Activated CD8-positive, alpha-beta T cell treated with anti-CD3 and anti-CD28 coated beads, Interleukin-2, amount 10 ng/mL, durations not matched to agents 7 days and 5 days (primary cell): ENCODE results near the gene RSPH9. TPM values are rescaled to one million over a fixed set of nuclear protein-coding genes. Genes with fewer than 3 reads are reported as not detected.
"Not testable (repeated sequence)": the region's sequence is repeated elsewhere in the genome, so short reads cannot be mapped to it uniquely, and the experiment has no call there.

Experiments
- ATAC-seq: fragments of 150-1000 bp; cut with Tn5 transposase; one replicate; pipeline ENCODE4 v1.10.0; 2021; ENCODE audit warnings: moderate library complexity
- CTCF ChIA-PET: fragments of 350-600 bp; sonication (Branson Sonifier 250); formaldehyde crosslinking; loops from one replicate; lab custom pipeline; 2021; ENCODE audit warnings: antibody characterized with exemption; lab: Charles Lee
- POLR2A ChIA-PET: fragments of 350-600 bp; sonication (Branson Sonifier 250); formaldehyde crosslinking; loops from one replicate; lab custom pipeline; 2021; ENCODE audit warnings: antibody characterized with exemption; lab: Charles Lee
- DNase-seq: peaks from one replicate; pipeline ENCODE4 v3.0.0-alpha.2; 2020
- H3K27ac Mint-ChIP-seq: one replicate; pipeline ENCODE4 v1.8.0; 2021; ENCODE audit warnings: mild to moderate bottlenecking, mixed read lengths
- H3K27me3 Mint-ChIP-seq: one replicate; pipeline ENCODE4 v1.8.0; 2021; ENCODE audit warnings: low read depth, mixed read lengths
- H3K36me3 Mint-ChIP-seq: one replicate; pipeline ENCODE4 v1.8.0; 2021; ENCODE audit warnings: low read depth, mixed read lengths
- H3K4me1 Mint-ChIP-seq: one replicate; pipeline ENCODE4 v1.8.0; 2021; ENCODE audit warnings: low read depth, mixed read lengths
- H3K4me3 Mint-ChIP-seq: one replicate; pipeline ENCODE4 v1.8.0; 2021; ENCODE audit warnings: mild to moderate bottlenecking, mixed read lengths
- H3K9me3 Mint-ChIP-seq: one replicate; pipeline ENCODE4 v1.8.0; 2022; ENCODE audit warnings: mixed read lengths; ENCODE audit not compliant: insufficient read depth
- total RNA-seq, 2 experiments: library from RNA; stranded (reverse); gene quantifications; one replicate each; pipeline ENCODE4 v1.2.3, GENCODE V29; 2021

The RSPH9 gene
- total RNA-seq, 2 experiments from 2014 or later: not detected

GRCh38 chr6:43695215-43695966 is 50.6 kb downstream of the RSPH9 start:
- no peak for ATAC-seq
- H3K36me3 Mint-ChIP-seq: no peaks in the 10 kb centered on the region
- DNase-seq: no peak
- H3K4me3 Mint-ChIP-seq: no peak overlapping the region
- H3K9me3 Mint-ChIP-seq: no peaks in the 10 kb centered on the region
- ChIA-PET POLR2A (no interaction called here), CTCF (interaction anchor here (0.7 kb wide), 1 partner anchor 29 kb away, joined by 3 read pairs; no protein-coding TSS in a partner anchor)
- H3K4me1 Mint-ChIP-seq: no peaks in the 10 kb centered on the region
- H3K27ac Mint-ChIP-seq: no peak overlapping the region
- H3K27me3 Mint-ChIP-seq: peaks cover 15% of the 10 kb centered on the region

DNA sequence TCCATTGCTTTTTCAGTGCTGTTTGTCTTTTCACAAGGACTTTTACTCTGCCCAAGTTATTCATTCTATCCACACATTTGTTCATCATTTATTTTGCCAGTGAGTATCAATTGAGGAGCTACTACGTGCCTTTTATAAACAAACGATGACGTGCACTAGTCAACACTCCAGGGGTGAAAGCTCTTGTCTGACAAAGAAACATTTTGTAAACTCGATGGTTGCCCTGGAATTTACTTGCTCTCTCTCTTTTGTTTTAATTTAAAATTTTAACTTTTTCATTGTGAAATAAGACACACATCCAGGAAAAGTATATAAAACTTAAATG is 51.1 kb downstream of the RSPH9 start:
- ATAC-seq (no peak), DNase-seq (no peak)
- Mint-ChIP-seq H3K27ac (no peak overlapping the region), H3K9me3 (no peaks in the 10 kb centered on the region), H3K4me3 (no peak overlapping the region), H3K27me3 (peaks cover 15% of the 10 kb centered on the region), H3K36me3 (no peaks in the 10 kb centered on the region), H3K4me1 (no peaks in the 10 kb centered on the region)
- CTCF ChIA-PET: interaction anchor here (0.7 kb wide), 1 partner anchor 30 kb away, joined by 3 read pairs; no protein-coding TSS in a partner anchor
- POLR2A ChIA-PET: no interaction called here

DNA sequence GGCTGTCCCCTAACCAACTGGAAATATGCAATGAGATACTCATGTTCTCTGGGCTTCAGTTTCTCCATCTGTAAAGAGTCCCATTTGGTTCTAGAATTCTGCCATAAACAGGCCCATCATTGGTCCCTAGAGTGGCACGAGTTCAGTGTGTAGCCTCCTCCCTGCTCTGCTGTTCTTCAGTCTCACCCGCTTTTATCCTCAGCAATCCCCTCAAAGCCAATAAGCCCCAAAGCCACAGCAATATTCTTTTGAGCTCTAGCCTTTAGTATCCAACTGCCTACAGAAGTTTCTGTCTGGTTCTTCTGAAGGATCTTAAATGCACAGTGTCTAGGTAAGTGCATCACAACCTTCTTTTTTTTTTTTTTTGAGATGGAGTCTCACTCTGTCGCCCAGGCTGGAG is 52.6 kb downstream of the RSPH9 start:
- Mint-ChIP-seq H3K9me3 (no peaks in the 10 kb centered on the region), H3K36me3 (no peaks in the 10 kb centered on the region), H3K27ac (no peak overlapping the region), H3K4me3 (no peak overlapping the region), H3K27me3 (peaks cover 17% of the 10 kb centered on the region), H3K4me1 (no peaks in the 10 kb centered on the region)
- CTCF ChIA-PET: interaction anchor here (1.2 to 1.3 kb wide), 2 partner anchors 8 to 31 kb away, joined by 3 read pairs; no protein-coding TSS in a partner anchor
- POLR2A ChIA-PET: no interaction called here
- DNase-seq (no peak), ATAC-seq (no peak)

- Mint-ChIP-seq H3K4me3 (no peak overlapping the region), H3K36me3 (no peaks in the 10 kb centered on the region), H3K4me1 (no peaks in the 10 kb centered on the region), H3K27me3 (peaks cover 20% of the 10 kb centered on the region), H3K27ac (no peak overlapping the region), H3K9me3 (no peaks in the 10 kb centered on the region)
- DNase-seq (no peak), ATAC-seq (no peak)
- CTCF ChIA-PET: no interaction called here
- POLR2A ChIA-PET: no interaction called here
Measured at GRCh38 chr6:43698584-43699349, 53.9 kb downstream of the RSPH9 start.

DNA sequence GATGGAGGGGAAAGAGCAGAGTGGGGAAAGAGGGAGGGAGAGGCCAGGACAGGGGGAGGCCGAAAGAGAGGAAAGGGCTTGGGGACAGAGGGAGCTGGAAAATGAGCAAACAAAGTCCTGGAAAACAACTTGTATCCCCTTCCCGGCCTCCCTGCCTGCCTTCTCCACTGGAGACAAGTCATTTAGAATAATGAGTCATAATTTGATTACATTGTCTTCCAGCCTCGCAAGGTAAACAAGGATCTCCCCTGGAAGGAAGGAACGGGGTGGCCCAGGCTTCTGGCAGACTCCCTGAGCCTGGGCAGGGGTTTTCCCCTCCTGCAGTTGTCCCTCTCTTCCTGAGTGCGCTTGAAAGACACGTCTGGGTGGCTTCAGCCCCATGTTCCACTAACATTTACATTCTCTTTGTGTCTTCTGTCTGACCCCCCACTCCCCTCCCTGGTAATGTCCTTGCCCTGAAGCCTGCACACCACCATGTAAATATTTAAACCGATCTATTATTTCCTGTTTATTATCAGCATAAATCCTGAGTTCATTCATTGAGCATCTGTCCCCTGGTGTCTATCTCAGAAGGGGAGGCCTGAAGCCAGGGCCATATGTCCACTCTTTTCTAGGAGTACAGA is 54.8 kb downstream of the RSPH9 start:
- Mint-ChIP-seq H3K4me1 (no peaks in the 10 kb centered on the region), H3K9me3 (no peaks in the 10 kb centered on the region), H3K36me3 (no peaks in the 10 kb centered on the region), H3K27me3 (peaks cover 23% of the 10 kb centered on the region), H3K27ac (no peak overlapping the region), H3K4me3 (no peak overlapping the region)
- ATAC-seq (no peak), DNase-seq (no peak)
- ChIA-PET POLR2A (no interaction called here), CTCF (no interaction called here)

- H3K36me3 Mint-ChIP-seq, H3K27ac Mint-ChIP-seq, CTCF ChIA-PET, H3K4me1 Mint-ChIP-seq, H3K9me3 Mint-ChIP-seq, H3K4me3 Mint-ChIP-seq, DNase-seq, ATAC-seq: not testable (repeated sequence)
- POLR2A ChIA-PET: interaction anchor here (1.6 kb wide), 1 partner anchor 33 kb away, joined by 4 read pairs; no protein-coding TSS in a partner anchor
- H3K27me3 Mint-ChIP-seq: peaks cover 30% of the 10 kb centered on the region
Measured at GRCh38 chr6:43700939-43701560, 56.2 kb downstream of the RSPH9 start.

GRCh38 chr6:43702171-43702533 is 57.3 kb downstream of the RSPH9 start:
- CTCF ChIA-PET: no interaction called here
- Mint-ChIP-seq H3K27ac (no peak overlapping the region), H3K4me1 (peaks cover 7% of the 10 kb centered on the region), H3K27me3 (peaks cover 39% of the 10 kb centered on the region), H3K4me3 (no peak overlapping the region), H3K36me3 (no peaks in the 10 kb centered on the region), H3K9me3 (no peaks in the 10 kb centered on the region)
- ATAC-seq (no peak), DNase-seq (no peak)
- POLR2A ChIA-PET: no interaction called here

DNA sequence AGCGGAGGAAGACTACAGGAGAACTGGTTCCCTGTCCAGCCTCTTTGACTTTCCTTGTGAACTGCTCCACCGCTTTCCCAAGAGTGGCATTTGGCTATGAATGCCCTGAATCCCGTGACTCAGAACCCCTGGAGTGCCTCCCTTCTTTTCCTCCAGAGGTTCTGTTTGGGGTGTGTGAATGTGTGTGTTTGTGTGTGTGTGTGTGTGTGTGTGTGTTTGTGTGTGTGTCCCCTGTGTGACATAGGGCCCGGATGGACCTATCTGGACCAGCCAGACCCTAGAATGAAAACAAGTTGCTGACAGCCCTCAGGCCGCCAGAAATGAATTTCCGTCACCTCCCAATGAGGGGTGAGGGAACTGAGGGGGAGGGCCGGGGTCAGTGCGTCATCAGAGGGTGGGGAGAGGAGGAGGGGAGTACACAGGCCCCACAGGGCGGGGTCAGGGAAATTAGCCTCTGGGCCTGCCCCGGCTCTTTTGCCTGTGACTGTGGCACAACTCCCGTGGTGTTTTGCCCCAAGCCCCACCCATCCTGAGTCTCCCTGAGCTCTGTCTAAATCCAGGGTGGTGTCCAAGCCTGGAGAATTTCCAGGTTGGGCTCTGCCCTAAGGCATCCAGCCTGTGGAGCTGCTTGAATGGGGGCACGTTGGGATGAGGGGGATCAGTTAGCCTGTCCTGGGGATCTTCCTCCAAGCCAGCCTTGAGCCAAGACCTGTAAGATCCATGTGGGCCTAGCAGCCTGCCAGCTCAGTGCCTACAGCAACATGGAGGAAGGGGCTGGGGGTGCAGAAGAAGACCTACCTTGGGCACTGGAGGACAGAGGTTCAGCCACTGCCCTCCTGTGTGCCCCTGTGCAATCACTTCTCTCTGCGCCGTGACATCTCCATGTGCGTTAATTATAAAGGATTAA is 58.0 kb downstream of the RSPH9 start:
- no peak overlapping the region for H3K27ac Mint-ChIP-seq
- no peaks in the 10 kb centered on the region for H3K9me3 Mint-ChIP-seq
- DNase-seq (no peak), ATAC-seq (peak; percentile 36)
- CTCF ChIA-PET: interaction anchor here (0.8 to 1.5 kb wide), 3 partner anchors 13 to 122 kb away, joined by 3 read pairs; no protein-coding TSS in a partner anchor
- no peaks in the 10 kb centered on the region for H3K36me3 Mint-ChIP-seq
- no peak overlapping the region for H3K4me3 Mint-ChIP-seq
- POLR2A ChIA-PET: no interaction called here
- H3K4me1 Mint-ChIP-seq: peaks cover 7% of the 10 kb centered on the region
- H3K27me3 Mint-ChIP-seq: peaks cover 36% of the 10 kb centered on the region

GRCh38 chr6:43703512-43704429 is 58.9 kb downstream of the RSPH9 start:
- no peak overlapping the region for H3K27ac Mint-ChIP-seq
- ATAC-seq: no peak
- H3K27me3 Mint-ChIP-seq: peaks cover 29% of the 10 kb centered on the region
- H3K36me3 Mint-ChIP-seq: no peaks in the 10 kb centered on the region
- no peaks in the 10 kb centered on the region for H3K9me3 Mint-ChIP-seq
- H3K4me3 Mint-ChIP-seq: no peak overlapping the region
- POLR2A ChIA-PET: interaction anchor here (0.6 kb wide), 1 partner anchor 555 kb away, joined by 3 read pairs; no protein-coding TSS in a partner anchor
- DNase-seq: no peak
- peaks cover 7% of the 10 kb centered on the region for H3K4me1 Mint-ChIP-seq
- CTCF ChIA-PET: interaction anchor here (0.8 to 1.5 kb wide), 3 partner anchors 14 to 121 kb away, joined by 3 read pairs; no protein-coding TSS in a partner anchor

DNA sequence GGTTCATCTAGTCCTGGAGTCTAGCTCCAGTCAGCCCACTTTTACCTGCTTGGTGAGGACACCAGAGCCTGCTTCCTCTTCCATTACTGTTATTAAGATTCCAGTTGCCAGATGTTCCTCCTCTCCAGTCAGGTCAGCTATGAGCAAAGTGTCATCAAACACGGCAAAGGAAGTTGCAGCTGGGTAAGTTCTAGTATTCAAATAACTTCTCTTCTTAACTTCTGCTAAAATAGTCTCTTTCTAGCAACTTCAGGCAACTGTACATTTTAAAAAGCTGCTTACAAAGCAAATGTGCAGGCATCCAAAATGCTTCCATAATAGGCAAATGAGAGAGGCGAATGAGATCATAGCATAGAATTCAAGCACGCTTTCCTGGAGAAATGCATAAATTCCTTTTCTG is 61.2 kb downstream of the RSPH9 start:
- Mint-ChIP-seq H3K9me3 (no peaks in the 10 kb centered on the region), H3K4me1 (peaks cover 14% of the 10 kb centered on the region), H3K27me3 (peaks cover 30% of the 10 kb centered on the region), H3K4me3 (no peak overlapping the region), H3K27ac (no peak overlapping the region), H3K36me3 (no peaks in the 10 kb centered on the region)
- POLR2A ChIA-PET: interaction anchor here (1.2 kb wide), 1 partner anchor 12 kb away, joined by 3 read pairs; no protein-coding TSS in a partner anchor
- ATAC-seq (no peak), DNase-seq (no peak)
- CTCF ChIA-PET: interaction anchor here (1.1 to 1.3 kb wide), 3 partner anchors 9 to 373 kb away, joined by 3 to 4 read pairs (median 3); no protein-coding TSS in a partner anchor
